PC-9 (cell line): Measurements from ENCODE around the gene TRPM7. TPM values are rescaled to one million over a fixed set of nuclear protein-coding genes. Genes with fewer than 3 reads are reported as not detected.
"Not testable (repeated sequence)": the region's sequence is repeated elsewhere in the genome, so short reads cannot be mapped to it uniquely, and the experiment has no call there.

Experiments used
- BruUV-seq: library from RNA; stranded (reverse); fragments of 400-500 nt; replicated peaks from 2 replicates; lab custom pipeline; 2021; lab: Mats Ljungman, UMichigan
- CTCF ChIA-PET: fragments of 300-600 bp; sonication (Branson Sonifier 250); formaldehyde crosslinking; loops from one replicate; lab custom pipeline; 2022; ENCODE audit warnings: antibody characterized with exemption; lab: Charles Lee
- POLR2A ChIA-PET: fragments of 300-600 bp; sonication (Branson Sonifier 250); formaldehyde crosslinking; loops from one replicate; lab custom pipeline; 2022; ENCODE audit warnings: antibody characterized with exemption; ENCODE audit not compliant: unreplicated experiment; lab: Charles Lee
- DNase-seq, 2 experiments: peaks; one replicate each; pipeline versions ENCODE4 v3.0.0 to v3.0.0-alpha.2; 2015 to 2022; ENCODE audit warnings: mixed read lengths in 1 of 2
- H2AFZ ChIP-seq: fragments of 200-600 bp; sonication (generic); 2 replicates; pipeline ENCODE4 v1.8.1; 2017; ENCODE audit warnings: antibody characterized with exemption
- H3F3A ChIP-seq: fragments of 200-600 bp; sonication (generic); 2 replicates; pipeline ENCODE4 v1.8.1; 2017; ENCODE audit warnings: antibody characterized with exemption, mild to moderate bottlenecking, low read depth; ENCODE audit not compliant: insufficient read depth
- H3K27ac ChIP-seq: fragments of 200-600 bp; sonication (generic); 2 replicates; pipeline ENCODE4 v1.6.1; 2016; ENCODE audit warnings: mixed run types
- H3K27me3 ChIP-seq: fragments of 200-600 bp; sonication (generic); 2 replicates; pipeline ENCODE4 v1.6.1; 2016; ENCODE audit warnings: low read depth, mixed run types; ENCODE audit not compliant: insufficient read depth
- H3K36me3 ChIP-seq: fragments of 200-600 bp; sonication (generic); 2 replicates; pipeline ENCODE4 v1.6.1; 2016; ENCODE audit warnings: low read depth, mixed run types
- H3K4me1 ChIP-seq: fragments of 200-600 bp; sonication (generic); replicated peaks from 2 replicates; pipeline ENCODE4 v1.6.1; 2016; ENCODE audit warnings: mixed run types; ENCODE audit not compliant: insufficient read depth
- H3K4me2 ChIP-seq: fragments of 200-600 bp; sonication (generic); 2 replicates; pipeline ENCODE4 v1.6.1; 2017; ENCODE audit warnings: mixed run types
- H3K4me3 ChIP-seq: fragments of 200-600 bp; sonication (generic); 2 replicates; pipeline ENCODE4 v1.6.1; 2016; ENCODE audit warnings: mixed run types
- H3K79me2 ChIP-seq: fragments of 200-600 bp; sonication (generic); 2 replicates; pipeline ENCODE4 v1.6.1; 2017; ENCODE audit warnings: low read depth, mixed run types
- H3K9me2 ChIP-seq: fragments of 200-600 bp; sonication (generic); 2 replicates; pipeline ENCODE4 v1.8.1; 2017; ENCODE audit warnings: mild to moderate bottlenecking; ENCODE audit not compliant: insufficient read depth
- H3K9me3 ChIP-seq: fragments of 200-600 bp; sonication (generic); 2 replicates; pipeline ENCODE4 v1.8.1; 2016; ENCODE audit warnings: low read depth; ENCODE audit not compliant: insufficient read depth
- H4K20me1 ChIP-seq: fragments of 200-600 bp; sonication (generic); 2 replicates; pipeline ENCODE4 v1.8.1; 2017; ENCODE audit not compliant: insufficient read depth
- CTCF ChIP-seq: fragments of 200-600 bp; sonication (generic); conservative IDR thresholded peaks from 2 replicates; pipeline ENCODE4 v1.6.1; 2017; ENCODE audit warnings: mixed run types, antibody characterized with exemption, mild to moderate bottlenecking, moderate library complexity
- EZH2 ChIP-seq: fragments of 200-600 bp; sonication (generic); IDR thresholded peaks from 2 replicates; pipeline ENCODE4 v1.8.0; 2017; ENCODE audit warnings: antibody characterized with exemption, low read depth
- intact Hi-C: fragments of 100-400 bp; cut with micrococcal nuclease; formaldehyde crosslinking; loops from one replicate; pipeline ENCODE4 v1.10.0; 2022; ENCODE audit not compliant: unreplicated experiment
- total RNA-seq: library from RNA; stranded (reverse); gene quantifications from 2 replicates; pipeline ENCODE4 v1.2.3, GENCODE V29; 2021

Gene TRPM7
- total RNA-seq, 1 experiment from 2014 or later = 40.3 TPM

GRCh38 chr15:50607129-50607528 is 79.5 kb downstream of the TRPM7 start:
- intact Hi-C loops = no loop called here
- Histone ChIP-seq H3K4me3 (no peak overlapping the region), H3K4me2 (no peak overlapping the region), H3K9me2 (no peaks in the 10 kb centered on the region), H3K36me3 (peaks cover 12% of the 10 kb centered on the region; the same call in 1 of the 2 replicates), H3K27ac (no peak overlapping the region), H3F3A (no peaks in the 10 kb centered on the region), H3K4me1 (no peaks in the 10 kb centered on the region), H3K79me2 (no peaks in the 10 kb centered on the region), H3K27me3 (no peaks in the 10 kb centered on the region), H3K9me3 (no peaks in the 10 kb centered on the region), H4K20me1 (no peaks in the 10 kb centered on the region), H2AFZ (no peak overlapping the region)
- DNase-seq = no peak
- CTCF ChIA-PET = no interaction called here
- no TSS peak for BruUV-seq
- TF ChIP-seq CTCF (no peak), EZH2 (no peak)
- POLR2A ChIA-PET = no interaction called here

- BruUV-seq = no TSS peak
- Histone ChIP-seq H3K36me3 (peaks cover 6% of the 10 kb centered on the region; the same call in 1 of the 2 replicates), H3K9me2 (no peaks in the 10 kb centered on the region), H3K4me3 (no peak overlapping the region), H3K27ac (no peak overlapping the region), H3K4me1 (no peaks in the 10 kb centered on the region), H3K4me2 (no peak overlapping the region), H3F3A (no peaks in the 10 kb centered on the region), H4K20me1 (no peaks in the 10 kb centered on the region), H3K9me3 (no peaks in the 10 kb centered on the region), H3K27me3 (no peaks in the 10 kb centered on the region), H2AFZ (no peak overlapping the region), H3K79me2 (no peaks in the 10 kb centered on the region)
- TF ChIP-seq CTCF = no peak
- no peak for TF ChIP-seq EZH2
- no peak for DNase-seq
- intact Hi-C loops = no loop called here
- ChIA-PET CTCF (no interaction called here), POLR2A (no interaction called here)
Observed at GRCh38 chr15:50605462-50605861, 81.1 kb downstream of the TRPM7 start.

- intact Hi-C loops, POLR2A ChIA-PET, H3F3A ChIP-seq, H3K27ac ChIP-seq, H3K4me2 ChIP-seq, H3K4me1 ChIP-seq, H3K79me2 ChIP-seq, H3K36me3 ChIP-seq, H3K9me3 ChIP-seq, H3K4me3 ChIP-seq, H4K20me1 ChIP-seq, H2AFZ ChIP-seq, H3K9me2 ChIP-seq, BruUV-seq, H3K27me3 ChIP-seq, DNase-seq, CTCF ChIA-PET: not testable (repeated sequence)
Observed at GRCh38 chr15:50602028-50602427, 84.6 kb downstream of the TRPM7 start.

GRCh38 chr15:50594311-50594710 is 92.3 kb downstream of the TRPM7 start:
- no peaks in the 10 kb centered on the region for H3K9me3 ChIP-seq
- BruUV-seq = no TSS peak
- intact Hi-C loops = no loop called here
- no peak for DNase-seq
- 0 out of 2 replicates have a peak, but pooled peaks cover 17% of the 10 kb centered on the region for H3K36me3 ChIP-seq
- no peak overlapping the region for H2AFZ ChIP-seq
- POLR2A ChIA-PET = no interaction called here
- no peaks in the 10 kb centered on the region for H3K9me2 ChIP-seq
- CTCF ChIA-PET = no interaction called here
- H3F3A ChIP-seq = no peaks in the 10 kb centered on the region
- no peak overlapping the region for H3K4me3 ChIP-seq
- TF ChIP-seq EZH2 = no peak
- no peak for TF ChIP-seq CTCF
- no peaks in the 10 kb centered on the region for H3K4me1 ChIP-seq
- H4K20me1 ChIP-seq = no peaks in the 10 kb centered on the region
- H3K27me3 ChIP-seq = no peaks in the 10 kb centered on the region
- no peak overlapping the region for H3K4me2 ChIP-seq
- H3K79me2 ChIP-seq = no peaks in the 10 kb centered on the region
- no peak overlapping the region for H3K27ac ChIP-seq
